K562 (cell line): ENCODE data around the gene FAM193A. TPM values are rescaled to one million over a fixed set of nuclear protein-coding genes. Genes with fewer than 3 reads are reported as not detected.

ENCODE experiments used
- FOSL1 ChIP-seq: fragments of 200-800 bp; sonication (Bioruptor generic); conservative IDR thresholded peaks from 2 replicates; pipeline ENCODE4 v1.6.1; 2016; ENCODE audit warnings: missing genetic modification characterization, missing compliant biosample characterization
- IRF2 ChIP-seq: sonication (generic); formaldehyde crosslinking; IDR thresholded peaks from 2 replicates; pipeline ENCODE4 v1.8.1; 2022; ENCODE audit warnings: mild to moderate bottlenecking, missing genetic modification reagents
- MTA1 ChIP-seq: fragments of 450-650 bp; IDR thresholded peaks from 2 replicates; pipeline ENCODE4 v1.6.1; 2017; ENCODE audit warnings: borderline replicate concordance
- RERE ChIP-seq: sonication (generic); formaldehyde crosslinking; IDR thresholded peaks from 2 replicates; pipeline ENCODE4 v1.8.0; 2023; ENCODE audit warnings: missing genetic modification reagents, mild to moderate bottlenecking, borderline replicate concordance
- RFX1 ChIP-seq: fragments of 450-650 bp; IDR thresholded peaks from 2 replicates; pipeline ENCODE4 v1.6.1; 2016; ENCODE audit warnings: mild to moderate bottlenecking, moderate library complexity
- TEAD1 ChIP-seq, 2 experiments: fragments of 450-650 bp in 1 of 2; sonication (generic) in 1 of 2; formaldehyde crosslinking; IDR thresholded peaks; 2 replicates each; pipeline versions ENCODE4 v1.4.0 to v1.8.0; 2020 to 2022; ENCODE audit warnings: mild to moderate bottlenecking in 2 of 2, missing genetic modification reagents in 1 of 2
- ZBTB43 ChIP-seq: sonication (generic); formaldehyde crosslinking; IDR thresholded peaks from 2 replicates; pipeline ENCODE4 v1.8.0; 2023; ENCODE audit warnings: mild to moderate bottlenecking, missing genetic modification reagents
- ZNF253 ChIP-seq: fragments of 250-450 bp; sonication (Bioruptor Pico); conservative IDR thresholded peaks from 2 replicates; pipeline ENCODE4 v1.6.1; 2021; ENCODE audit warnings: mild to moderate bottlenecking
- polyA plus RNA-seq, 8 experiments: library from polyadenylated mRNA; depleted of rRNA in 4 of 8; stranded (reverse) in 5 of 8; unstranded in 3 of 8; fragments of >200 nt; fragmentation: Nextera tagmentation in 2 of 8; fragmentation: Illumina TruSeq in 1 of 8; extraction: Ambion mirVana in 2 of 8; extraction: Trizol in 1 of 8; gene quantifications; 2 replicates each; pipeline versions ENCODE4 v1.2.1 to v1.2.3, GENCODE V29; 2011 to 2014; ENCODE audit warnings: inconsistent platforms in 1 of 8, missing spikeins in 1 of 8
- total RNA-seq, 7 experiments: library from RNA; depleted of rRNA in 6 of 7; stranded (reverse); fragments of >200 nt in 6 of 7; fragmentation: Illumina TruSeq in 2 of 7; extraction: Trizol in 2 of 7; gene quantifications; 2 replicates each; pipeline versions ENCODE4 v1.2.1 to v1.2.3, GENCODE V29; 2011 to 2021; ENCODE audit warnings: low replicate concordance in 1 of 7

The FAM193A gene
- total and polyA plus RNA-seq, 9 of the 15 experiments (the other 6 are each of a cell fraction or from before 2014, with no cell fraction given), result 0.46 to 24.6 (median 9.6) TPM

- no peak for TF ChIP-seq ZBTB43 (CRISPR knock-in tag)
- no peak for TF ChIP-seq MTA1
- no peak for TF ChIP-seq IRF2
- no peak for TF ChIP-seq ZNF253 (CRISPR knock-in tag)
- no peak for TF ChIP-seq RERE (CRISPR knock-in tag)
- no peak for TF ChIP-seq FOSL1 (tag)
- TF ChIP-seq RFX1, result no peak
- no peak for TF ChIP-seq TEAD1 (CRISPR knock-in tag; IDR thresholded peaks at IDR 0.05)
These were observed 64.4 kb downstream of the FAM193A start (continued) for GRCh38 chr4:2600878-2601277.
